ENCODE results near the gene BLVRB.
A peak's percentile ranks its signal among the peaks of the same experiment; 100 is the strongest.
"Not testable (repeated sequence)": the region's sequence is repeated elsewhere in the genome, so short reads cannot be mapped to it uniquely, and the experiment has no call there.

BLVRB gene

DNA sequence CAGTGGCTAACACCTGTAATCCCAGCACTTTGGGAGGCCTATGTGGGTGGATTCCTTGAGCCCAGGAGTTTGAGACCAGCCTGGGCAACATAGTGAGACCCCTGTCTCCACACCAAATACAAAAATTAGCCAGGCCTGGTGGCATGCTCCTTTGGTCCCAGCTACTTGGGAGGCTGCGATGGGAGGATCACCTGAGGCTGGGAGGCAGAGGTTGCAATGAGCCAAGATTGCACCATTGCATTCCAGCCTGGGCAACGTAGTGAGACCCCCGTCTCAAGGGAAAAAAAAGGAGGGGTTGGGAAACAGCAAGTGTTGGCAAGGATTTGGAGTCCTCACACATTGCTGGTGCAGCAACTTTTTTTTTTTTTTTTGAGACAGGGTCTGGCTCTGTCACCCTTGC lies 20.5 kb upstream of the BLVRB start:
- no peak for DNase-seq (ENCODE audit: low read depth)

DNA sequence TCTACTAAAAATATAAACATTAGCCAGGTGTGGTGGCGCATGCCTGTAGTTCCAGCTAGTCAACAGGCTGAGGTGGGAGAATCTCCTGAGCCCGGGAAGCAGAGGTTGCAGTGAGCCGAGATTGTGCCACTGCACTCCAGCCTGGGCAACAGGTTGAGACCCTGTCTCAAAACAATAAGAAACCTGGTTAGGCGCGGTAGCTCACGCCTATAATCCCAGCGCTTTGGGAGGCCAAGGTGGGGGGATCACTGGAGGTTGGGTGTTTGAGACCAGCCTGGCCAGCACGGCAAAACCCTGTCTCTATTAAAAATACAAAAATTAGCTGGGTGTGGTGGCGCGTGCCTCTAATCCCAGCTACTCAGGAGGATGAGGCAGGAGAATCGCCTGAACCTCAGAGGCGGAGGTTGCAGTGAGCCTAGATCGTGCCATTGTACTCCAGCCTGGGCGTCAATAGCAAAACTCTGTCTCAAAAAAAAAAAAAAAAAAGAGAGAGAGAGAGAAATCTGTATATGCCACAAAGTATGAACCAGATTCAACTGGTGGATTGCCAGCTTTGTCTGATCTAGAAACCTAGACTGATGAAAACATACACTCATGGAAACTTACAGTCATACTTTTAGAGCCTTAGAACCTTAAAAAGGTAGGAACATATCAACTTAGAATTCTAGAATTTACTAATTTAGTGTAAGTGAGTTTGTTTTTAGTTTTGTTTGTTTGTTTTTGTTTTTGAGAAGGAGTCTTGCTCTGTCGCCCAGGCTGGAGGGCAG lies 10.5 kb upstream of the BLVRB start:
- not testable (repeated sequence) for DNase-seq (ENCODE audit: low read depth)

DNA sequence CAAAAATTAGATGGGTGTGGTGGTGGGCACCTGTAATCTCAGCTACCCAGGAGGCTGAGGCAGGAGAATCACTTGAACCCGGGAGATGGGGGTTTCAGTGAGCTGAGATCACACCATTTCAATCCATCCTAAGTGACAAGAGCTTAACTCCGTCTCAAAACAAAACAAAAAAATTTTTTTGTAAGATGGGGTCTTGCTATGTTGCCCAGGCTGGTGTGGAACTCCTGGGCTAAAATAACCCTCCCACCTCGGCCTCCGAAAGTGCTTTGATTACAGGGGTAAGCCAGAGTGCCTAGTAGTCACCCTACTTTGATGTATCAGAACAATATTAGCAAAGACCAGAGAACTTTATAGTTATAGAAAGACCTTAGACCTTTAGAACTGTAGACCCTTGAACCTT lies 9.2 kb upstream of the BLVRB start:
- no peak for DNase-seq (ENCODE audit: low read depth)

DNA sequence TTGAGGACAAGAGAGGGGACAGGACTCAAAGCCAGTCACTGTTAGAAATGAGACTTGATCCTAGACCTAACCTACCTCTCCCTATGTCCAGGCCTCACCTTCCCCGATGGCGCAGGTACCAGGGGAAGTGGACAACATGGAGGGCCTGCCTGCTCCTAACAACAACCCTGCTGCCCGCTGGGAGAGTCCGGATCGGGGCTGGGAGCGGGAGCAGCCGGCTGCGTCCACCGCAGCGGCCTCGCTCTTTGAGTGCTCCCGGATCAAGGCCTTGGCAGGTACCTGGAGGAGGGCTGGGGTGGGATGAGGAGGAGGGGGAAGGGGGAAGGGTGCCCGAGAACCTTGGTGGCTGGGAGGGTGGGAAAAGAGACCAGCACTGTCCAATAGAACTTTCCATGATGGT lies 7.0 kb upstream of the BLVRB start:
- no peak for DNase-seq (ENCODE audit: low read depth)

DNA sequence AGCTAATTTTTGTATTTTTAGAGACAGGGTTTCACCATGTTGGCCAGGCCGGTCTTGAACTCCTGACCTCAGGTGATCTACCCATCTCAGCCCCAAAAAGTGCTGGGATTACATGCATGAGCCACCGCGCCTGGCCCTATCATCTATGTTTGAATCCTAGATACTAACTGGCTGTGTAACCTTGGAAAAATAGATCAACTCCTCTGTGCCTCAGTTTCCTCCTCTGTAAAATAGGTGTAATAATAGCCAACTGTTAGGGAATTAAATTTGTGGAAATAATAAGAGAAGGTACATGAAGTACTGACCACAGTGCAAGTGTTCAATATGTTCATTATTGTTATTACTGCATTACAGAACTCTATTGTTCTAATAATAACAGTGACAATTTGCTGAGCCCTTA lies 5.6 kb upstream of the BLVRB start:
- DNase-seq (ENCODE audit: low read depth): no peak

DNA sequence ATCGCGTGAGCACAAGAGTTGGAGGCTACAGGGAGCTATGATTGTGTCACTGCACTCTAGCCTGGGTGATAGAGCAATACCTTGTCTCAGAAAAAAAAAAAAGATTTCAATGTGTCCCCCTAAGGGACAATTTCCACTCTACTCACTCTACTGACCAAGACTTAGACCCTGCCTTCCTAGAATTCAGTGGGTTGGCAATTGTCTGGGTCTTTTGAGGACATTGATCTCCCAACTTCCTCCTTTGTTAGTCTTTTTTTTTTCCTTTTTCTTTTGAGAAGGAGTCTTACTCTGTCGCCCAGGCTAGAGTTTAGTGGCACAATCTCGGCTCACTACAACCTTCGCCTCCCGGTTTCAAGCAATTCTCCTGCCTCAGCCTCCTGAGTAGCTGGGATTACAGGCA lies 3.5 kb upstream of the BLVRB start:
- no peak for DNase-seq (ENCODE audit: low read depth)

DNA sequence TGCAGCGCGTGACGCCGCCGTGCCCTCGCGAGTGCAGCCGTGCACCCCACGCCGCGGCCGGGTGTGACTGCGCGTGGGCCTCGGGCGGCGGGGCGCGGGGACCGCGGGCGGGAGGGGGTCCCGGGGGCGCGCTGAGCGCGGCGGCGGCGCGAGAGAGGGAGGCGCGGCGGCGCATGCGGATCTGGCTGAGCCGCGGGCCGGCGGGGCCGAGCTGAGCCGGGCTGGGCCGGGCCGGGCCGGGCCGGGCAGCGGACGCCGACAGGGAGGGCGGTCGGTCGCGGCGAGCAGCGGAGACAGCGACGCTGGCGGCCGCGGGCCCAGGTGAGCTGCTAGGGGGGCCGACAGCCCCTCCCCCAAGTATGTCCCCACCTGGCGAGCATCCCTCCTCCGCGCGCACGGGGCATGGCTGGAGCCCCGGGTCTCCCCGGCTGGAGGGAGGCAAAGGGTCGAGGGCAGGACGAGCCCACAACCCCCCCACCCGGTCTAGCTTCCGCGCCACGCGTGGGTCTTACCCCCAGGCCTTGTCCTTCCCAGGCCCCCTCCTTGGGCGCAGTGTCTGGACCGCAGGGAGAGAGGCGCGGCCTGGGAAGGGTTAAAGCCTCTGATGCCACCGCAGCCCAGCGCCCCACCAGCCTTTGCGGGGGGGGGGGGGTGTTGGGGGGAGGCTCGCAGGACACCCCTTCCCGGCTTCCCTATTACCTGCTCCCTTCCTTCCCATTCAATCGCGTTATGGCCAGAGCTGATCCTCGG lies 1.6 kb upstream of the BLVRB start, which contains the start of gene SPTBN4:
TSS of gene SPTBN4 (plus strand) at position 17 of the 750 bp plus-strand sequence. CDS start 5,621 bp downstream, outside the sequence.
- DNase-seq (ENCODE audit: low read depth): no peak

DNA sequence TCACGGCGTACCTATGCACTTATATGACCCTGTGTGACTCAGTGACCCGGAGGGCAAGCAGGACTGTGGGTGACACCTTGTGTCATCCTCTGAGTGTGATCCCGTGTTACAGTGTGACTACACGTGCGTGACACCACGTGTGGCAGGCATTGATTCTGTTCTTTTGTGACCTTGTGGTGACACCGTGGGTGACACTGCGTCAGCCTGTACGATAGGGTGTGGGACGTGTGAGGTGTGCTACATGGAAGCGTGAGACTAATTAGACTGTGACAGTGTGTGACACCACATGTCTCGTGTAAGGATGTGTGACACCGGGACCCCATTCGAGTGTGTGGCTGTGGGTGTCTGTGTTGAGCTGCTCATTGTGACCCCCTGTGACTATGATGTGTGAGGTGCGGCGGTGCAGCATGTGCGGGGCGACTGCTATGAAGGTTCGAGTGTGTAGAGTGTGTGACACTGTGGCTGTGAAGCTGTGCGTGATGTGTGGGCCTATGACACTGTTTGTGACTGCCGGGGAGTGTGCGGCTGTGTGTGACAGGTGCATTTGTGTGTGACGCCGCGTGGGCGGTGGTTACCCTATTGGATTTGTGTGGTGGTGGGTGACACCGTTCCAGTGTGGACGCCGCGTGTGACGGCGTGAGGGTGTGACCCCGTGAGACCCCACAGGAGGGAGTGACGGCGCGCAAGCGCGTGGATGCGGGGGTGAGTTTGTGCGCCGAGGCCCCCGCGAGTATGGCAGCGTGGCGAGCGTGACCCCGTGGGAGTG lies 857 bp upstream of the BLVRB start:
- DNase-seq (ENCODE audit: low read depth): peak; percentile 81

DNA sequence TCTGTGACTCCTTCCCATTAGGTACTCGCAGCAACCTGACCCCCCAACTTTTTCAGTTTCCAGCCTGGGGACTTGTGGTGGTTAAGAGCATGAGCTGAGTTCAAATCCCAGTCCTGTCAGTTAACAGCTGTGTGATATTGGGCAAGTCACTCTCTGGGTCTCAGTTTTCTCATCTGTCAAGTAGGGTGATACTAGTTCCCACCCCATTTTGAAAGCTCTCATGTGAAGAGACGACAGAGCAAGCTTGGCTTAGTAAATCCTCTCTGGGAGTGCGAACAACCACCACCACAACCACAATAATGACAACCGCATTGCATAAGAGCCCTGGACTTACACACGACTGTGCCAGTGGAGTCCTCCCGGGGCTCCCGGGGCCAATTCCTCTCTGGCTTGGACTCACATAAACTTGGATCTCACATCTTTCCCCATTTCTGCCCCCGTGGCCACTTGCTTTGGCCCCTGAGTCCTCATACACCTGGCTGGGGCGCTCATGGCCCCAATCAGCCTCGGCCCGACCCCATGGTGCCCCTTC lies 454 bp downstream of the BLVRB start:
- DNase-seq (ENCODE audit: low read depth): no peak

DNA sequence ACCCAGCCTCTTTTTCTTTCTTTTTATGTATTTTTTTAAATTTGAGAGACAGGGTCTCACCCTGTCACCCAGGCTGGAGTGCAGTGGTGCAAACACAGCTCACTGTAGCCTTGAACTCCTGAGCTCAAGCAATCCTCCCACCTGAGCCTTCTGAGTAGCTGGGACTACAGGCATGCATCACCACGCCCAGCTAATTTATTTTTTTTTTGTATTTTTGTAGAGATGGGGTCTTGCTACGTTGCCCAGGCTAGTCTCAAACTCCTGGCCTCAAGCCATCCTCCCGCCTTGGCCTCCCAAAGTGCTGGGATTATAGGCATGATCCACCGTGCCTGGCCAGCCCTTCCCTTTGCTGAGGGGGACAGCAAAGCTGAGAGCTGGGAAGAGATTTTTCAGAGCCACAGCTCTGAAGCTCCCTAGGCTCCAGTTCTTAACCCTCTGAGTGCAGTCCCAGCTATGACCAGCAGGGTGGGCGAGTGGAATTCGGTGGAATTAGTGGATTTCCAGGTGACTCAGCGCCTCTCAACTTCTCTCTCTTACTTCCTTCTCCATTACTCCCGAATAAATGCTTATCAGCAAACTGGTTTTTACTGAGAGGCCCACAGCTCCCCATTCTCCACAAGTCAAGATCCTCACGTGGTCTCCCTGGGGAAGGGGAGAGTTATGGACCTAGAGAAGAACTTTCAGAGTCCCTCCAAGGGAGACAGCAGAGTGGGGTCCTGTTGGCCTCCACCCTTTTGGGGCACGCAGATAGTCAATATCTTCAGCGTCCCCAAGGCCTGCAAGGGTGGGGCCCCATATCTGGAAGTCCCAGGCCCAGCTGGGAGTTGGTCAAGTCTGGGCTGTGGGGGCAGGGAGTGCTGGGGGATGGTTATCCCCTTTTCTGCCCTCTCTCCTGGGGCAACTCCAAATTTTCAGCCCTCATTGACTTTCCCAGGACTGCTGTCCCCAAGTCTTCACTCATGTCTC lies 1.2 kb downstream of the BLVRB start:
- peak; percentile 65 for DNase-seq (ENCODE audit: low read depth)

DNA sequence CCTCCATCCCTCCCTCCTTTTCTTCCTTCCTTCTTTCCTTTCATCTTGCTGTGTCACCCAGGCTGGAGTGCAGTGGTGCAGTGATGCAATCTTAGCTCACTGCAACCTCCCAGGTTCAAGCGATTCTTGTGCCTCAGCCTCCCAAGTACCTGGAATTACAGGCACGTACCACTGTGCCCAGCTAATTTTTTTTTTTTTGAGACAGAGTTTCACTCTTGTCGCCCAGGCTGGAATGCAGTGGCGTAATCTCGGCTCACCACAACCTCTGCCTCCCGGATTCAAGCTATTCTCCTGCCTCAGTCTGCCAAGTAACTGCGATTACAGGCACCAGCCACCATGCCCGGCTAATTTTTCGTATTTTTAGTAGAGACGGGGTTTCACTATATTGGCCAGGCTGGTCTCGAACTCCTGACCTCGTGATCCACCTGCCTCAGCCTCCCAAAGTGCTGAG lies 1.9 kb downstream of the BLVRB start:
- not testable (repeated sequence) for DNase-seq (ENCODE audit: low read depth)

DNA sequence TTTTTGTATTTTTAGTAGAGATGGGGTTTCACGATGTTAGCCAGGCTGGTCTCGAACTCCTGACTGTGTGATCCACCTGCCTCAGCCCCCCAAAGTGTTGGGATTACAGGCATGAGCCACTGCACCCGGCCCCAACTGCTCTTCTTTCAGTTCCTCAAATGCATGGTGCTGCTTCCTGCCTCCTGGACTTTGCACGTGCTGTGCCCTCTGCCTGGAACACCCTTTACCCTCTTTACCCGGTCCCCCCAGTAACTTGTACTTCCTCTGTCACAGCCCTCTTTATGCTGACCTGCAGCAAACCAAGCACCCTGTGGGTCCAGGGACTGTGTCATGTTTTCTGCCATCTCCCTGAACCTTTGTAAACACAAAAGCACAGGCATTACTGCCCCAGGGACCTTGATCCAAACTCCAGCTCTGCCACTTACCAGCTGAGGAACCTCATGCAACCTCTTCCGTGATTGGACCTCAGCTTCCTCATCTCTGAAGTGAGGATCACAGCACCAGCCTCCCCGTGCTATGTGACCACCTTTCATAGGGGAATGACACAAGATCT lies 3.8 kb downstream of the BLVRB start:
- no peak for DNase-seq (ENCODE audit: low read depth)

DNA sequence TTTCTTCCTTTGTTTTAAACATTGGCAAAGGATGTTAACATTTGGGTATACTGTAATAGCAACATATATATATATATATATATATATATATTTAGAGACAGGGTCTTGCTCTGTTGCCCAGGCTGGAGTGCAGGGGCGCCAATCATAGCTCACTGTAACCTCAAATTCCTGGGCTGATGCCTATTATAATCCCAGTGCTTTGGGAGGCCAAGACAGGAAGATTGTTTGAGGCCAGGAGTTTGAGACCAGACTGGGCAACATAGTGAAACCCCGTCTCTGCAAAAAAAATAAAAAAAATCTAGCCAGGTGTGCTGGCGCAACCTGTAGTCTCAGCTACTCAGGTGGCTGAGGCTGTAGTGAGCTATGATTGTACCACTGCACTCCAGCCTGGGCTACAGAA lies 5.4 kb downstream of the BLVRB start:
- no peak for DNase-seq (ENCODE audit: low read depth)

DNA sequence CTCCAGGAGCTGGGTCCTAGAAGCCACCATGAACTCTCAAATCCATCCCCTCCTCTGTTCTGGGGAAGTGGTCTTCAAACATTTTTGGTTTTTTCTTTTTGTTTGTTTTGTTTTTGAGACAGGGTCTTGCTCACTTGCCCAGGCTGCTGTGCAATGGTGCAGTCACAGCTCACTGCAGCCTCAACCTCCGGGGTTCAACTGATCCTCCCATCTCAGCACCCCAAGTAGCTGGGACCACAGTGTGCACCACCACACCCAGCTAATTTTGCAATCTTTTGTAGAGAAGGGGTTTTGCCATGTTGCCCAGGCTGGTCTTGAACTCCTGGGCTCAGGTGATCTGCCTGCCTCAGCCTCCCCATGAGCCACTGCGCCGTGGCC lies 7.0 kb downstream of the BLVRB start:
- no peak for DNase-seq (ENCODE audit: low read depth)

DNA sequence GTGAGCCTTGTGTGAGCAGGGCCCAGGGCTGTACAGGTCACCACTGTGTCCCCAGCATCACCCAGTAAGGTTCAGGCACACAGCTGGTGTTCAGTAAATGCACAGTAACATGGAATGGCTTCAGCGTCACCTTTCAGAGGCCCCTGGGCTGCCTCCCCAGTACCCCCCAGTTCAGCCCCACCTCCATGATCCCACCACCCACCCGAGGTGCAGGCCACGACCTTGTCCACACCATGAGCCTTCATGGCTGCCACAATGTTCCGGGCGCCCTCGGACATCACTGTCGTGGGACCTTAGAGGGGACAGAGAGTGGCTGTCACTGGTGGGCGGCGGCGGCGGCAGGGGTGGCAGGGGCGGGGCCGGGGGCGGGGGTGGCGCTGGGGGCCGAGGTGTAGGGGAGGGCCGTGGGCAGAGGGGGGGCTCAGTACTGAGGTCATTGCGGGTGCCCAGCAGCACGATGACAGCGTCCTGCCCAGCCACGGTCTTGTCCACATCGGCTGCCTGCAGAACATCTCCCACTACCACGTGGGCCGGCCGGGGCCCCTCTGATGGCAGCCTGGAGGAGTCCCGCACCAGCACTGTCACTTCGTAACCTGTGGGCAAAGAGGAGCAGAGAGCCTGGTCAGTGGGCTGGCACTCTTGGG lies 7.5 kb downstream of the BLVRB start:
- DNase-seq (ENCODE audit: low read depth): no peak

DNA sequence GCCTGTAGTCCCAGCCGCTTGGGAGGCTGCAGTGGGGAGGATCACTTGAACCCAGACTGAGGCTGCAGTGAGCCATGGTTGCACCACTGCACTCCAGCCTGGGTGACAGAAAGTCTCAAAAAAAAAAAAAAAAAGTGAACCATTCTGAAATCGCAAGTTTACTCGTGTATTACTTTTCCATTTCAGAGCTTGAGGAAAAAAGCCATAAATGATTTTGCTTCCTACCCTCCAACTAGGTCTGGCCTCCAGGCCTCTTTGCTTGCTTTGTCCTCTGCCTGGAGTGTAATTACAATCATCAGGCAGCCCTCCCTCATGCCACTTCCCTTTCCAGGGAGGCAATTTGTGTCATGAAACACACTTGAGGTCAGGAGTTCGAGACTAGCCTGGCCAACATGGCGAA lies 8.5 kb downstream of the BLVRB start:
- no peak for DNase-seq (ENCODE audit: low read depth)

DNA sequence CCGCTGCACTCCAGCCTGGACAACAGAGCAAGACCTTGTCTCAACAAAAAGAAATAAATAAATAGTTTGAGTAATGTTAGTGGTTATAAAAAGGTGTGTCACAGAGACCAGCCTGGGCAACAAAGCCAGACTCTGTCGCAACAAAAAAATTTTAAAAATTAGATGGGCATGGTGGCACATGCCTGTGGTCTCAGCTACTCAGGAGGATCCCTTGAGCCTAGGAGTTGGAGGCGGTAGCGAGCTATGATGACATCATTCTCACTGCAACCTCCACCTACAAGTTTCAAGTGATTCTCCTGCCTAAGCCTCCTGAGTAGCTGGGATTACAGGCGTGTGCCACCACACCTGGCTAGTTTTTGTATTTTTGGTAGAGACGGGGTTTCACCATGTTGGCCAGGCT lies 11.6 kb downstream of the BLVRB start:
- not testable (repeated sequence) for DNase-seq (ENCODE audit: low read depth)

DNA sequence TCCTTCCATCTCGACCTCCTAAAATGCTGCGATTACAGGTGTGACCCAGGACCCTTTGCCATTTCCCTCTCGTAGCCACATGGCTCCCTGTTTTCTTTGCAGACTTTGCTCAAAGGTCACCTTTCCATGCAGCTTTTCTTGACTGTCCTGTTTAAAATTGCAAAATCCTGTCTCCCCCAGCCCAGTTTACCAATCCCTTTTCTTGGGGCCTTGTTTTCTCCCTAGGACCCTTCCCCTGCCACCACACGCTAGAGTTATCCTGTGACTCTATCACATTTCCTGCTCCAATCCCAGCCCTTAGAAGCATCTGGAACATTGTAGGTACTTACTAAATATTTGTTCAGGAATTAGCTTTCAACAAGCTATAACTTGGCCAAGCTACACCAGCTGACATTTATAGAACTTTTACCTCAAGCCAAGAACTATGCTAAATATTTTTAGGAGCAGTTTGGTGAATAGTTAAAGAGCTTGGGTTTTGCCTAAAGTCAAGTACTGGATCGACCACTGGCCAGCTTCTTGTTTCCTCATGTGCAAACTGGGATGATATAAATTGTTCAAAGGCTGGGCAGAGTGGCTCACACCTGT lies 12.3 kb downstream of the BLVRB start:
- DNase-seq (ENCODE audit: low read depth): no peak

DNA sequence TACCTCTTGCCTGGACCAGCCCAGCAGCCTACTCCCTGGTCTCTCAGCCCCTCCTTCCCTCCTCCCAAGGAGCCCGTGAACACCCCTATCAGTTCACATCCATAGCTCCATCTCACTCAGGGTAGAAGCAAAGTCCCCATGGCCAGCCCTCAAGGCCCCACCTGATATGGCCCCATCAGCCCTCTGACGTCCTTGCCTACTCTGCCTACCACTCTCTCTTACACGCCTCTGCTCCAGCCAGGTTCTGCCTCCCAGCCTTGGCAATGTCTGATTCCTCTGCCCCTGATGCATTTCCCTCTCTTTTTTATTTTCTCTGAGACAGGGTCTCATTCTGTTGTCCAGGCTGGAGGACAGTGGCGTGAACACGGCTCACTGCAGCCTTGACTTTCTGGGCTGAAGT lies 13.5 kb downstream of the BLVRB start:
- DNase-seq (ENCODE audit: low read depth): no peak

DNA sequence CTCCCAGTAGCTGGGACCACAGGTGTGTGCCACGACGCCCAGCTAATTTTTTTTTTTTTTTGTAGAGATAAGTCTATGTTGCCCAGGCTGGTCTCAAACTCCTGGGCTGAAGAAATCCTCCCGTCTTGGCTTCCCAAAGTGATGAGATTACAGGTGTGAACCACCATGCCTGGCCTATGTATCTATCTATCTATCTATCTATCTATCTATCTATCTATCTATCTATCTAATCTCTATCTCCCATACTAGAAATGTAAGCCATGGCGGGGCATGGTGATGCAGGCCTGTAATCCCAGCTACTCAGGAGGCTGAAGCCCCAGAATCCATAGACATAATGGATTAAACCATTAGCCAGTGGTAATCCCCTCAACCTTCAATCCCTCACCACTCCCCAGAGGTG lies 14.9 kb downstream of the BLVRB start:
- no peak for DNase-seq (ENCODE audit: low read depth)
